ENCODE measurements around the gene GPANK1. TPM values are rescaled to one million over a fixed set of nuclear protein-coding genes. Genes with fewer than 3 reads are reported as not detected.

GPANK1 gene
- total and polyA plus RNA-seq, 9 of the 15 experiments (the other 6 are each of a cell fraction or from before 2014, with no cell fraction given) = 32.2 to 111 (median 46.3) TPM

DNA sequence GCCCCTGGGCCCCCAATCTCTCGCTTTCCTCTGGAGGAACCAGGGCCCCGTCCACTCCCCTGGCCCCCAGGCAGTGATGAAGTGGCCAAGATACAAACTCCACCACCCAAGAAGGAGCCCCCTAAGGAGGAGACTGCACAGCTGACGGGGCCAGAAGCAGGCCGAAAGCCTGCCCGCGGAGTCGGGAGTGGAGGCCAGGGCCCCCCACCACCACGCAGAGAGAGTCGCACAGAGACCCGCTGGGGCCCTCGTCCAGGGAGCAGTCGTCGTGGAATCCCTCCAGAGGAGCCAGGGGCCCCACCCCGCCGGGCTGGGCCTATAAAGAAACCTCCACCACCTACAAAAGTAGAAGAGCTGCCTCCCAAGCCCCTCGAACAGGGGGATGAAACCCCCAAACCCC lies 33.6 kb downstream of the GPANK1 start:
- Histone ChIP-seq H4K20me1 (replicated peaks; ENCODE audit: control insufficient read depth, insufficient read depth, low read length) (peaks cover 24% of the 10 kb centered on the region), H3K36me3 (ENCODE audit: control insufficient read depth, insufficient read depth, low read length) (peaks cover 100% of the 10 kb centered on the region), H3K4me1 (replicated peaks in 1 of 2; ENCODE audit: control insufficient read depth in 2 of 2, insufficient read depth in 2 of 2, low read length in 2 of 2) (peaks cover 0 to 22% of the 10 kb centered on the region in 2 experiments; a peak in 1 of 5 replicates), H3K9ac (ENCODE audit: insufficient read depth in 1 of 2, low read depth in 2 of 2, low read length in 2 of 2) (no peak overlapping the region), H3K4me3 (no peak overlapping the region), H3K4me2 (ENCODE audit: insufficient read depth, low read length) (no peak overlapping the region), H2AFZ (ENCODE audit: low read depth, low read length) (no peak overlapping the region), H3K9me3 (replicated peaks; ENCODE audit: control insufficient read depth, insufficient read depth, low read depth, low read length) (no peaks in the 10 kb centered on the region), H3K27me3 (ENCODE audit: control insufficient read depth in 2 of 2, insufficient read depth in 2 of 2, low read length in 2 of 2) (no peaks in the 10 kb centered on the region), H3K9me1 (ENCODE audit: control insufficient read depth, insufficient read depth, low read length) (no peaks in the 10 kb centered on the region), H3K79me2 (ENCODE audit: control insufficient read depth, insufficient read depth, low read length) (peaks cover 26% of the 10 kb centered on the region), H3K27ac (ENCODE audit: extremely low read depth, low read depth, low read length) (no peak overlapping the region)
- FAIRE-seq (no peak), DNase-seq (ENCODE audit: extremely low read depth in 1 of 4, low spot score in 3 of 4) (no peak), ATAC-seq (peak; percentile 6)
- 92% methylated on average over 15 of the region's 16 CpGs for WGBS (ENCODE audit: insufficient coverage, low coverage, missing lambda C conversion rate)
- CTCF ChIA-PET (ENCODE audit: low intra/inter-chr PET ratio) = interaction anchor here (0.5 kb wide), 1 partner anchor 202 kb away, joined by 3 read pairs; no protein-coding TSS in a partner anchor
- in situ Hi-C loops (cut with MboI) (no loop called here), intact Hi-C loops (cut with micrococcal nuclease) (no loop called here)
- TSS peak; percentile 13 for BruUV-seq (replicated peaks)
- TF ChIP-seq CBX8 (IDR thresholded peaks at IDR 0.05; ENCODE audit: borderline replicate concordance, extremely low read depth, low read depth, low read length, poor library complexity, severe bottlenecking) = no peak
- no peak for TF ChIP-seq POLR2H (tag; IDR thresholded peaks at IDR 0.05; ENCODE audit: low read depth)
- TF ChIP-seq FOXA1 (IDR thresholded peaks at IDR 0.05; ENCODE audit: borderline replicate concordance) = no peak
- TF ChIP-seq ZNF507 (tag; conservative IDR thresholded peaks at IDR 0.05) = no peak
- no peak for TF ChIP-seq RB1 (IDR thresholded peaks at IDR 0.05; ENCODE audit: low read depth)
- no peak for TF ChIP-seq ZNF551 (CRISPR knock-in tag; IDR thresholded peaks at IDR 0.05)
- no peak for TF ChIP-seq CEBPB (tag; IDR thresholded peaks at IDR 0.05)
- TF ChIP-seq, protein P1, sequence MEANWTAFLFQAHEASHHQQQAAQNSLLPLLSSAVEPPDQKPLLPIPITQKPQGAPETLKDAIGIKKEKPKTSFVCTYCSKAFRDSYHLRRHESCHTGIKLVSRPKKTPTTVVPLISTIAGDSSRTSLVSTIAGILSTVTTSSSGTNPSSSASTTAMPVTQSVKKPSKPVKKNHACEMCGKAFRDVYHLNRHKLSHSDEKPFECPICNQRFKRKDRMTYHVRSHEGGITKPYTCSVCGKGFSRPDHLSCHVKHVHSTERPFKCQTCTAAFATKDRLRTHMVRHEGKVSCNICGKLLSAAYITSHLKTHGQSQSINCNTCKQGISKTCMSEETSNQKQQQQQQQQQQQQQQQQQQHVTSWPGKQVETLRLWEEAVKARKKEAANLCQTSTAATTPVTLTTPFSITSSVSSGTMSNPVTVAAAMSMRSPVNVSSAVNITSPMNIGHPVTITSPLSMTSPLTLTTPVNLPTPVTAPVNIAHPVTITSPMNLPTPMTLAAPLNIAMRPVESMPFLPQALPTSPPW (CRISPR knock-in tag; IDR thresholded peaks at IDR 0.05) = no peak
- TF ChIP-seq PBX2 (CRISPR knock-in tag; IDR thresholded peaks at IDR 0.05; ENCODE audit: low read depth) = no peak
- no peak for TF ChIP-seq PBX2 (tag; conservative IDR thresholded peaks at IDR 0.05; ENCODE audit: low read depth)
- no peak for TF ChIP-seq KDM2B (CRISPR knock-in tag; IDR thresholded peaks at IDR 0.05)
- peak; percentile 60; the same call in 1 of the 2 replicates for TF ChIP-seq RBFOX2 (IDR thresholded peaks at IDR 0.05; ENCODE audit: low read depth, low read length)
- no peak for TF ChIP-seq ETS1 (conservative IDR thresholded peaks at IDR 0.05; ENCODE audit: control insufficient read depth, low read depth, low read length)
- no peak for TF ChIP-seq DPF2 (IDR thresholded peaks at IDR 0.05)
- no peak for TF ChIP-seq SREBF1 (IDR thresholded peaks at IDR 0.05; ENCODE audit: borderline replicate concordance, low read depth, low read length)
- TF ChIP-seq ATF7 (IDR thresholded peaks at IDR 0.05) = no peak
- peak; percentile 73 for TF ChIP-seq POLR2G (IDR thresholded peaks at IDR 0.05; ENCODE audit: low read depth, low read length)
- POLR2A ChIA-PET = interaction anchor here (0.8 to 14.8 kb wide), 3 partner anchors 5 to 21 kb away, joined by 10 to 274 read pairs (median 274); partner anchors contain the start of genes BAG6 and PRRC2A
